Esophagus squamous epithelium (tissue), 4 donors: ENCODE measurements around the gene HSPA1B.

Experiments used
- CTCF ChIP-seq, 6 experiments: fragments of 450-650 bp in 4 of 6; fragments of 200-600 bp in 2 of 6; sonication (generic) in 2 of 6; IDR thresholded peaks; one replicate each; pipeline ENCODE4 v1.5.1; 2016 to 2019; ENCODE audit warnings: antibody characterized with exemption in 6 of 6, mild to moderate bottlenecking in 4 of 6, moderate library complexity in 4 of 6
- POLR2A ChIP-seq, 4 donors: fragments of 450-650 bp; IDR thresholded peaks; one replicate each; pipeline ENCODE4 v1.6.1; 2017; ENCODE audit warnings: antibody characterized with exemption in 4 of 4, mild to moderate bottlenecking in 4 of 4, moderate library complexity in 3 of 4

- TF ChIP-seq CTCF (IDR thresholded peaks at IDR 0.05) (no peak), POLR2A (IDR thresholded peaks at IDR 0.05) (no peak)
These were observed 50.7 kb downstream of the HSPA1B start for GRCh38 chr6:31878222-31878621.
